Right lobe of liver (tissue), 4 donors: ENCODE data around the gene USP17L21.
"Not testable (repeated sequence)": the region's sequence is repeated elsewhere in the genome, so short reads cannot be mapped to it uniquely, and the experiment has no call there.

ENCODE experiments used
- CTCF ChIP-seq, 4 donors: fragments of 200-600 bp in 3 of 4; fragments of 450-650 bp in 1 of 4; IDR thresholded peaks; one replicate each; pipeline versions ENCODE4 v1.5.1 to v1.8.0; 2016 to 2022; ENCODE audit warnings: antibody characterized with exemption in 4 of 4, mild to moderate bottlenecking in 2 of 4
- POLR2A ChIP-seq: fragments of 450-650 bp; IDR thresholded peaks from one replicate; pipeline ENCODE4 v1.6.1; 2017; ENCODE audit warnings: antibody characterized with exemption, mild to moderate bottlenecking
- donor health status: DM: no; HTN: no; CAD: no.
- donor health status: DM: no; HTN: no; CAD: no.
- donor health status: DM: no; HTN: yes; CAD: no.

- TF ChIP-seq CTCF (IDR thresholded peaks at IDR 0.05); POLR2A: not testable (repeated sequence)
Measured at GRCh38 chr4:9214701-9215100, 48.0 kb upstream of the USP17L21 start.
